Skin epidermis (tissue), 12 donors: Measurements from ENCODE around the gene PITPNM3.
"Not testable (repeated sequence)": the region's sequence is repeated elsewhere in the genome, so short reads cannot be mapped to it uniquely, and the experiment has no call there.

Experiments used
- H3K27ac ChIP-seq, 21 experiments: fragments of 200-600 bp; sonication (generic) in 11 of 21; one replicate each; pipeline ENCODE4 v1.5.0; 2020; ENCODE audit warnings: mild to moderate bottlenecking in 3 of 21, inconsistent platforms in 2 of 21, moderate library complexity in 2 of 21
- H3K4me3 ChIP-seq, 7 experiments: fragments of 200-600 bp; sonication (generic) in 2 of 7; one replicate each; pipeline ENCODE4 v1.5.0; 2020; ENCODE audit warnings: inconsistent platforms in 2 of 7, mild to moderate bottlenecking in 2 of 7, moderate library complexity in 1 of 7

Gene PITPNM3

DNA sequence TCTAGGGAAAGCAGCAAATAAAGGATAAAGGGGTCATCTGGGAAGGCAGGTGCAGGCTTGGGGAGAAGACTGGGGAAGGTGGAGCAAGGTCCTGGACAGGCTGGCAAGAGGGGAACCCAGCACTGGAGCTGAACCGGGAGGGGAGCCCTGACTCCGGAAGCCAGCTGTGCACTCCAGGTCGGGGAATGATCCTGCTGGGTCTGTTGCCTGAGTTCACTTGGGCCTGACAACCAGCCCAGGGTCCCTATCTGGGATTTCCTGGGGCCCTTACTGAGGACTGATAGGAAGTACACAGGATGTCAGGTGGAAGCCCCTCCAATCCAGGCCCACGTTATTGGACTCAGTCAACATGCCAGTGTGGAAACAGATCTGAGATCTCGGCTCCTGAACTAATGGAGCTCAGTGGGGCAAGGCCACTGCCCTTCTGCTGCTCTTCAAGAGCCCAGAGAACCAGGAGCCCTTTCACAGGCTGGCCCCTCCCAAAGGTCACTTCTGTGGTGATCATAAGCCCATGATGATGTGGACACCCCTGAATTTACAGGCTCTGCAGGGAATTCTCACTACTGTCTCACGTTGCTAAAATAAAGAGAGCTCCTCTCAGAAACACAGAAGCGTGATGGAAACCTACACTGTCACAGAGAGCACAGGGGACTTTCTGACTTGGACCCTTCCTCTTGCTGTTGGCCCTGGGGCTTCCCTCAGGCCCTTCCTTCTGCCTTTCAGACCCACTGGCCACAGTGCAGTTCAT, 19.9 kb upstream of the PITPNM3 start:
- H3K4me3 ChIP-seq, result no peak overlapping the region
- peak overlapping the region in 4 of 21 experiments; percentile 9 to 72 (median 29) for H3K27ac ChIP-seq

- Histone ChIP-seq H3K27ac (peak overlapping the region in 10 of 21 experiments; percentile 9 to 72 (median 42)), H3K4me3 (no peak overlapping the region)
Measured at GRCh38 chr17:6575596-6575988, 19.2 kb upstream of the PITPNM3 start.

DNA sequence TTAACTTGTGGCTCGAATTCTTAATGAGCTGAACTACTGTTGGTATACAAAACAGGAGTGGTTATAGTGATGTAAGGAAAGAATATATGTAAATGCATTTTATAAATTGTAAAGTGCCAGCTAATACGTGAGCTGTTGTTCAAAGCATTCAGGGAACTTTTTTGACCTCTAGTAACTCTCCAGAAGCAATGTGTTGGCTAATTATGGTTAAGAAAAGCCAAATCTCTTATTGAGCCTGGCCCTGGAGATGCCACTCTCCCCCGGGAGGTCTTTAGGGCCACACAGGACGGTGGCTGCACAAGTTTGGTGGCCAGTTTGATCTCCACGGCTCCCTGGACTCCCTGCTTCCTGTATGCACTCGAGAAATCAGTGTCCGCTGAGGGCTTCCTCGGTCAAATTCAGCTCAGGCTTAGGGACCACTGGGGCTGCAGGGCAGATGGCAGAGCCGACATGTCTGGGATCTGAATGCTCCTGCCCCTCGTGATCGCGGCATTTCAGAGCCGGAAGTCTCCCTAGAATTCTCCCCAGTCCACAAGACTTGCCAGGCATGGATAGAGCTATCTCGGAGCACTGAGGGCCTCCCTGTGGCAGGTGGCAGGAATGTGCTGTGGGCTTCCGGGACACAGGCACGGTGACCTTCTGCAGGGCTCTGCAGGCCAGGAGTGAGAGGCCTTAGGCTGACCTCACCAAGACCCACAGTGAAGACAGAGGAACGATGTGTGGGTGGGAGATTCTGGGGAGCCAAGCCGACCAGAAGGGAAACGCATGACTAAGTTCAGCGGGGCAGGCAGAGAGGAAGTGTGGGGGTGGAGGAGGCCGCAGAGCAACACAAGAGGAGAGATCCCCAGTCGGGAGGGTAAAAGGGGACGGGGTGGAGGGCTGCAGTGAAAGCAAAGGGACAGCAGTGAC, 18.6 kb upstream of the PITPNM3 start:
- H3K4me3 ChIP-seq, result no peak overlapping the region

GRCh38 chr17:6573982-6574686, 17.8 kb upstream of the PITPNM3 start:
- Histone ChIP-seq H3K27ac (peak overlapping the region in 2 of 21 experiments; percentile 22 to 59), H3K4me3 (no peak overlapping the region)

More for the DNA sequence above, 18.6 kb upstream of the PITPNM3 start:
- peak overlapping the region in 12 of 21 experiments; percentile 12 to 72 (median 42) for H3K27ac ChIP-seq

- H3K4me3 ChIP-seq, result not testable (repeated sequence)
Measured at GRCh38 chr17:6573495-6573894, 17.1 kb upstream of the PITPNM3 start.

GRCh38 chr17:6572972-6573370, 16.6 kb upstream of the PITPNM3 start:
- Histone ChIP-seq H3K4me3 (no peak overlapping the region), H3K27ac (no peak overlapping the region)

More at GRCh38 chr17:6573495-6573894, 17.1 kb upstream of the PITPNM3 start:
- not testable (repeated sequence) for H3K27ac ChIP-seq

DNA sequence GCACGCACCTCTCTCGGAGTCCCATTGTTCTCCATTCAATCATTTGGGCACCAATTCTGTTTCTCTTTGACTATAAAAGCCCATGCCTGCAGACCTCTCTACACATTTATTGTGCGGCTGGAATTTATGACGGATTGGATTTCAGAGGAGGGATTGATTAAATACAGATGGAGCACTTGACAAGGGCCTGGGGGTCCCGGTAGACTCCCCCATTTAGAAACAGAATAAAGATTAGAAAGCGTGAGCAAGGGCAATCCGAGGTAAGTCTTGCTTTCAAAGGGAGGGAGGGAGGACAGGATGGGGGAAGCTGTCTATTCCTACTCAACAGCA, 15.1 kb upstream of the PITPNM3 start:
- H3K27ac ChIP-seq, result no peak overlapping the region
- no peak overlapping the region for H3K4me3 ChIP-seq

DNA sequence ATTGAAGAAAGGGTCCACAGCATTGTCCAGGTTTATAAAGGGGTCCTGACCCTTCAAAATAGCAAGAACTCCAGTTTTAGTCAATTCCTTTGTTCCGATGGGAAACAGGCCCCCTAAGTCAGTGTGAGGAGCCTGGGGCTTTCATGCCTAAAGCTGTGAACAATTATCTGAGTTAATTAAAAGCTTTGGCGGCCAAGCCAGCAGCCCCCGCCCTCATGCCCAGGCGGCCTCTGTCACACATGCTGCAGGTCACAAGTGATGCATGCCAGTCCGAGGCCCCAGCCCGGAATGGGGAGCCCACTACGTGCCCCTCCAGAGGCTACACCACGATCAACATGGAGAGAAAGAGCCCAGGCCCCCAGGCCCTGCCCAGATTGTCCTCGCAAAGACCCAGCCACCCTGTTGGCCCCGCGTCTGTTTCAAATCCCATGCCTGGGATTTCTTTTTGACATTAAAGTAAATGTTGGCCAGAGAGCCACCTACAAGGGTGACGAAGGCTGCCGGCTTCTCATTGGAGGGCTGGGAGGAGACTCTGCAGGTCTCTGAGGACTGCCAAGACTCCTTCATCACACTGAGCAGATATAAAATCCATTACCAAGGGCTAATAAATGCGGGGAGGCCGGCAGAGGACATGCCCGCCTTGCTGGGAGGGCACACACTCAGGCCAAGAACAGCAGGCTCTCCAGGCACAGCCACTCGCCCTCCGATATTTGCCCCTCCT, 14.5 kb upstream of the PITPNM3 start:
- Histone ChIP-seq H3K4me3 (no peak overlapping the region), H3K27ac (no peak overlapping the region)

GRCh38 chr17:6569370-6570285, 13.3 kb upstream of the PITPNM3 start:
- Histone ChIP-seq H3K27ac (no peak overlapping the region), H3K4me3 (no peak overlapping the region)

DNA sequence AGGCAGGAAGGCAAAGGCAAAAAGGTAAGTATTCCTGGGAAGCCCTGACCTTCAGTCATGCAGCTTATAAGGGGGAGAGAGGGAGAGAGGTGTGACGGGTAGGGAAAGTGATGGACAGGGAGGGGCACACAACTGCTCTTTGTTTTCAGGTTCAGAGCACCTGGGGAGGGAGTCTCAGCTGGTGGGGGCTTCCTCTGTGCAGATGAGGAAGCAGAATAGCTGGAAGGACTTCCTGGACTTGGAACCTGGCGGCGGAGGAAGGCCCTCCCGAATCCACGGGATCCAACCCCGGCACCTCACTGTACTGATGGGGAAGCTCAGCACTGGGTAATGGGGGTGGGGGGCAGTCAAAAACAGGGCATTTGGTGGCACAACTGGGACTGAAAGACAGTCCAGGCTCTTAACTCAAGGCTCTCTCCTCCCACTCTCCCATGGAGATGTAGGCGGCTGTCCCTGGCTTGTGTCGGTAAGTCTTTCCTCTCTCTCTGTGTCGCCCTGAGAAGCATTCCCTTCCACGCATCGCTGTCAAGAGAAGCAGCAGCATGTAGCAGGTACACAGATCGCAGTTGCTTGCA, 11.9 kb upstream of the PITPNM3 start:
- peak overlapping the region in 1 of 7 experiments; percentile 8 for H3K4me3 ChIP-seq
- H3K27ac ChIP-seq, result peak overlapping the region in 3 of 21 experiments; percentile 17 to 34 (median 29)

DNA sequence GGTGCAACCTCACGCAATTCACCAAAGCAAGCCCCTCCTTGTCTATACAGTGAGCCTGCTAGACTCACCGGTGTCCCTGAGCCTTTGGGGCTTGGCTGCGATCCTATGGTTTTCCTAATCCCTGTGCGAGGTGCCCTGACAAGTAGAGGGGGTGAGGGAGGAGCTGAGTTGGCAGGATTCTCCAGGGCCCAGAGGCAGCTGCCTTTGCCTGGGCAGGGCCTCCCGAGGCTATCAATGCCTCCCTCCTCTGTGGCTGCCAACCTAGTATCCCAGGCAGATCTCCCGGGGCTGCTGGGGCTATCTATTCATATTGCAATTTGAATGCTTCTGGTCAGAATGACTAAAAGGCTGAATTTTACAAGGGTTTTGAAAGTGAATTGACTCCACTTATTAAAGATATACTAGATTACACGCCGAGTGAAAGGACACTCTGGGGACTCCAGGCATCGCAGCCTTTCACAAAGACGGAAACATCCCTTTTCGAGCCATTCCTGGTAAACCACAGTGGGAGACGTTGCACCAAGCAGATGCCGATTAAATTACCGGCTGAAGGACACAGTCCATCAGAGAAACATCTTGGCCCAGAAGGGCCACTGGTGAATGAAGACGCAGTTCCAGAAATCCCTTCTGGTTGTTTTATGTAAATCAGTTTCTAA, 11.3 kb upstream of the PITPNM3 start:
- Histone ChIP-seq H3K27ac (peak overlapping the region in 6 of 21 experiments; percentile 6 to 69 (median 40)), H3K4me3 (peak overlapping the region in 1 of 7 experiments; percentile 8)

GRCh38 chr17:6561446-6561845, 5.1 kb upstream of the PITPNM3 start:
- no peak overlapping the region for H3K27ac ChIP-seq
- no peak overlapping the region for H3K4me3 ChIP-seq

DNA sequence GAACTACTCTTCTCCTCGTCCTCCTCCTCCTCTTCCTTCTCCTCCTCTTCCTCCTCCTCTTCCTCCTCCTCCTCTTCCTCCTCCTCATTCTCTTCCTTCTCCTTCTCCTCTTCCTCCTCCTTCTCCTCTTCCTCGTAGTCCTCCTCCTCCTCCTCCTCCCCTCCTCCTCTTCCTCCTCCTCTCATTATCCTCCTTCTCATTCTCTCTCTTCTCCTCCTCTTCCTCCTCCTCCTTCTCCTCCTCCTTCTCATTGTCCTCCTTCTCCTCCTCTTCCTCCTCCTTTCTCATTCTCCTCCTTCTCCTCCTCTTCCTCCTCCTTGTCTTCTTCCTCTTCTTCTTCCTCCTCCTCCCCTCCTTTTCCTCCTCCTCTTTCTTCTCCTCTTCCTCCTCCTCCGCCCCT, 4.1 kb upstream of the PITPNM3 start:
- H3K4me3 ChIP-seq, result no peak overlapping the region
- H3K27ac ChIP-seq, result no peak overlapping the region

- Histone ChIP-seq H3K27ac (no peak overlapping the region), H3K4me3 (no peak overlapping the region)
Measured at GRCh38 chr17:6559753-6560215, 3.4 kb upstream of the PITPNM3 start.

DNA sequence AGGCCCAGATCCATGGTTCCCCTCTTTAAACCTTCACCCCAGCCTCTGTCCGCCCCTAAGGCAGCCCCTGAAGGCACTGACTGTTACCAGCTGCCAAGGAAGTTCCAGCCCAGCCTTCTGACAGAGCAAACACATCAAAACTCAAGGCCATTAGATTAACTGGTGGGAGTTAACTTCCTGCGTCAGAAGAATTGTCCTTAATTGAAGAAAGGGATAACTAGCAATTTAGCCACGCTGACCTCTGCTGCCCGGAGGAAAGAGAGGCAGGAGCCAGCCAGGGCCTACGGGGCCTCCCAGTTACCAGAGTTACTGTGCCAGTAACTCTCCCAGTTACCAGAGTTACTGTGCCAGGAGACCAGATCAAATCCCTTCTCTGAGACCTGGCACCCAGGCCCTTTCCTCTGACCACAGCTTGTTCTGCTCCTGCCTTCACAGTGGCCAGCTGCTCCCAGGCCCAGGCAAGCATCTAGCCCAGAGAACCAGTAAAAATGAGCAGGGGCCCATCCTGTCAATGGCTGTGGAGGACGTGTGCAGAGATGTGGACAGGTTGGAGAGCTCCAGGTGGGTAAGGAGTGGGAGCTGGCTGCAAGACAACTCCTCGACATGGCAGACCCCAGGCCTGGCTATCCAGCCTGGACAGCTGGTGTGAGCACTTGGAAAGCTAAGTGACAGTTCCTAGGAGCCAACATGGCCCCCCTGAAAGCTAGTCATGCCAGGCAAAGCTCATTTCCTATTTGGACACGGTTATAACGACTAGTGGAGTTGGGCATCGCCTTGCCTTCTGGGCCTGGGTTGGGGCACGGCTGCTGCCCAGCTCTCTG, 2.8 kb upstream of the PITPNM3 start:
- no peak overlapping the region for H3K4me3 ChIP-seq
- H3K27ac ChIP-seq, result no peak overlapping the region

- Histone ChIP-seq H3K27ac (no peak overlapping the region), H3K4me3 (no peak overlapping the region)
Measured at GRCh38 chr17:6558276-6558675, 1.9 kb upstream of the PITPNM3 start.

DNA sequence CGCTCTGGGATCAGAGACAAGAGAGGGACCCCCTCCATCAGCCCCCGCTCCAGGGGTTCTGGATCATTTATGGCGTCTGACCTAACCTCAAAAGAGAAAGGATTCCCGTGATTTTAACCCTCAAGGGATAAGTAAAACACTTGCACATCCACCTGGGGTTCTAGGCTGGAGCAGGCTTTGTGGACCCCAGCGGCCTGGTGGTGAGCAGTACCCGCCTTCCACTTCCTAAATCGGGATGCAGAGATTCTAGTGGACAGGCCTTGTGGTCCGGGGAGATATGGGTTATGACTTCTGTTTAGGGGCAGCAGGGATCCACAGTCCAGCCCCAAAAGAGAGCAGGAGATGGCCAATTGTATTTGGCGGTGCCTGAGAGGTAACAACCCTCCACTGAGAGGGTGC, 684 bp upstream of the PITPNM3 start:
- H3K27ac ChIP-seq, result peak overlapping the region in 5 of 21 experiments; percentile 30 to 60 (median 49)
- peak overlapping the region in 3 of 7 experiments; percentile 17 to 63 (median 19) for H3K4me3 ChIP-seq
